Fibroblast of skin of back (primary cell): ENCODE data around the gene ZDHHC11B.
"Not testable (repeated sequence)": the region's sequence is repeated elsewhere in the genome, so short reads cannot be mapped to it uniquely, and the experiment has no call there.

Source experiments
- DNase-seq: peaks from one replicate; pipeline ENCODE4 v3.0.0-alpha.2; 2013

The ZDHHC11B gene

DNA sequence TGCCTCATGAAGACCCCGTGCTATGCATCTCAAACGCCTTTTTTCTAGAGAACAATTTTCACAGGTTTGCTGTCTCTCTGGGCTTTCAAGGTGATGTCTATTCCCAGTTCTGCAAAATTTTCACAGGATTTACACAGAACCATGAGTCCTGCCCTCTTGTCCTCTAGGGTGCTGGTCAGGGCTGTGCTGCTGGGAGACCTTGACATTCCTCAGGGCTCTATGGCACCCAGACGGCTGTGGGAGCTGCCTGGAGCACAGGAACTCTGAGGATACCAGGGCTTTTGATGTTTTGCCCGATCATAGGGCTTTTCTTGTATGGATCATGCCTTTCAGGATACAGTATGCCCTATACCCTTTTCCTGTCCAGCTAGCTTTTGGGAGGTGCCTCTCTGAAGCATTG lies 68.9 kb downstream of the ZDHHC11B start:
- not testable (repeated sequence) for DNase-seq

DNA sequence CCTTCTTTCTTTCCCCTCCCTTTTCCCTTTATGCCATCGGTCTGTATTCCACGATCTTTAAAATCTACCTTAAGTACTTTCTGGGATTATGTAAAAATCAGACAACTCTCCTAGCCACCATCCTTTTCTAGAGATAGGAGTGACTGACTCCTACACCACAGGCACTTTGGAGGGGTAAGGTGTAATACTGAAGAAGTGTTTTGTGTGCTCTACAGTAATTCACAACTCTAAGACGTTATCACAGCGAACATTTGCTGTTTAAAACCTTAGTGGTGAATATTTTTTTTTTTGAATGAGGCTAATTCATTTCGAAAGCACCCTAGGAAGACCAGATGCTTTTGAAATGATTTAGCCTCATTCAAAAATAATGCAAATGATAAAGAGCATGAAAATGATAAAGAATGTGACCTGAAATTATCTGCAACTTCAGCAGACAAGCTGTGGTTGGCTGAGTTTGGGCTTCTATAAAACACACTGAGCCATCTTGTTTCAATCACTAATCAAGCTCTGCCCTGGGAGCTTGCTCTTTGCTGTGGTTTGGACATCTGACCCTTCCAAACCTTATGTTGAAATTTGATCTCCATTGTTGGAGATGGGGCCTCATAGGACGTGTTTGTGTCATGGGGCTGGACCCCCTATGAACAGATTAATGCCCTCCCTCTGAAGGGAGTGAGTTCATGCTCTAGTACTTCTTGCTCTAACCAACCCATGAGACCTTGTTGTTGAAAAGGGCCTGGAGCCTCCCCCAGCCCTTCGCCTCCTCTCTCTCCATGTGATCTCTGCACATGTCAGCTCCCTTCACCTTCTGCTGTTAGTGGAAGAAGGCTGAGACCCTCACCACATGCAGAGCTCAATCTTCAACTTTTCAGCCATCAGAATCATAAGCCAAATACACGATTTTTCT lies 70.1 kb downstream of the ZDHHC11B start:
- not testable (repeated sequence) for DNase-seq

DNA sequence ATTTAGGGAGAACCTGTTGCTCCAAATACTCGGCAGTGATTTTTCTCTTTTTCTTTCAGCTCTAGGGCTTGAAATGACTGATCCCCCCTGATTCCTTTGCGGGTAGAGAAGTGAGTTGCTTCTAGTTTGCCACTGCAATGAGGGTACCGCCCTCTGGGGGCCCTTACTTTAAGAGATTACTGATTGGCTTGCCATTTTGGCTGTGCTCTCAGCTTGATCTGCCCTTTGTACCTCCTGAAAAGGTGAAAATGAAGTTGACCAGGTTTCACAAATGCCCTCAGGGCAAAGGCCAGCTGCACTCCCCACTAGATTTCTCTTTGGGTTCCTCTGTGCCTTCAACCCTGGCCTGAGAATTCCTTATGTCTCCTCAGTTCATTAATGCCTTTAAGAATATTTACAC lies 70.8 kb downstream of the ZDHHC11B start:
- not testable (repeated sequence) for DNase-seq

DNA sequence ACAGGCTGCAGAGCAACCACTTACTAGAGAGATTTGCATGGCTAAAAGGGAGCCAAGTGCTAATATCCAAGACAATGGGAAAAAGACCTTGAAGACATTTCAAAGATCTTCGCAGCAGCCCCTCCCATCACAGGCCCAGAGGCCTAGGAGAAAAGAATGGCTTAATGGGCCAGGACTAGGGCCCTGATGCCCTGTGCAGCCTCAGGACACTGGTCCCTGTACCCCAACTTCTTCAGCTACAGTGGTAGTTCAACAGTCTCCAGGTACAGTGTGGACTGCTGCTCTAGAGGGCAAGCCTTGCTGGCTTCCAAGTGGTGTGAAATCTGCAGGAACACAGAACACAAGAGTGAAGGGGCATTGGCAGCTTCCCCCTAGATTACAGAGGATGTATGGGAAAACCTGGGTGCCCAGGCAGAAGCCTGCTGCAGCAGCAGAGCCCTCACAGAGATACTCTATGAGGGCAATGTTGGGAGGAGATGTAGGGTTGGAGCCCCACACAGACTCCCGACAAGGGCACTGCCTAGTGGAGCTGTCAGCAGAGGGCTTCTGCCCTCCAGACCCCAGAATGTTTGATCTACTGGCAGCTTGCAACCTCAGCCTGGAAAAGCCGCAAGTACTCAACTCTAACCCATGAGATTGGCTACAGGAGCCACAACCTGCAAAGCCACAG lies 75.5 kb downstream of the ZDHHC11B start:
- not testable (repeated sequence) for DNase-seq

DNA sequence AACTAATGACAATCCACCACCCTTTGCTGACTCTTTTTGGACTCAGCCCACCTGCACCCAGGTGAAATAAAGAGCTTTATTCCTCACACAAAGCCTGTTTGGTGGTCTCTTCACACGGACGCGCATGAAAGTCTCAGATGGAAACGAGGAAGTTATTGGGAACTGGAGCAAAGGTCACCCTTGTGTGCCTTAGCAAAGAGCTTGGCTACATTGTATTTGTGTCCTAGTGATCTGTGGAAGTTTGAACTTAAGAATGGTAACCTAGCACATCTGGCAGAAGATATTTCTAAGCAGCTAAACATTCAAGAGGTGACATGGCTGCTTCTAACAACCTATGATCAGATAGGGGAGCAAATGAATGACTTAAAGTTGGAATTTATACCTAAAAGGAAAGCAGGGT lies 76.2 kb downstream of the ZDHHC11B start:
- DNase-seq = not testable (repeated sequence)

DNA sequence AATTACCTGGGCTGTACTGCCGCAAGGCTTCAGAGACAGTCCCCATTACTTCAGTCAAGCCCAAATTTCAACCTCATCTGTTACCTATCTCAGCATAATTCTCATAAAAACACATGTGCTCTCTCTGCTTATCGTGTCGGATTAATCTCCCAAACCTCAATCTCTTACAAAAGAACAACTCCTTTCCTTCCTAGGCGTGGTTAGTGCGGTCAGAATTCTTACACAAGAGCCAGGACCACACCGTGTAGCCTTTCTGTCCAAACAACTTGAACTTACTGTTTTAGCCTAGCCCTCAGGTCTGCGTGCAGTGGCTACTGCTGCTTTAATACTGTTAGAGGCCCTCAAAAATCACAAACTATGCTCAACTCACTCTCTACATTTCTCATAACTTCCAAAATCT lies 78.4 kb downstream of the ZDHHC11B start:
- DNase-seq = not testable (repeated sequence)

DNA sequence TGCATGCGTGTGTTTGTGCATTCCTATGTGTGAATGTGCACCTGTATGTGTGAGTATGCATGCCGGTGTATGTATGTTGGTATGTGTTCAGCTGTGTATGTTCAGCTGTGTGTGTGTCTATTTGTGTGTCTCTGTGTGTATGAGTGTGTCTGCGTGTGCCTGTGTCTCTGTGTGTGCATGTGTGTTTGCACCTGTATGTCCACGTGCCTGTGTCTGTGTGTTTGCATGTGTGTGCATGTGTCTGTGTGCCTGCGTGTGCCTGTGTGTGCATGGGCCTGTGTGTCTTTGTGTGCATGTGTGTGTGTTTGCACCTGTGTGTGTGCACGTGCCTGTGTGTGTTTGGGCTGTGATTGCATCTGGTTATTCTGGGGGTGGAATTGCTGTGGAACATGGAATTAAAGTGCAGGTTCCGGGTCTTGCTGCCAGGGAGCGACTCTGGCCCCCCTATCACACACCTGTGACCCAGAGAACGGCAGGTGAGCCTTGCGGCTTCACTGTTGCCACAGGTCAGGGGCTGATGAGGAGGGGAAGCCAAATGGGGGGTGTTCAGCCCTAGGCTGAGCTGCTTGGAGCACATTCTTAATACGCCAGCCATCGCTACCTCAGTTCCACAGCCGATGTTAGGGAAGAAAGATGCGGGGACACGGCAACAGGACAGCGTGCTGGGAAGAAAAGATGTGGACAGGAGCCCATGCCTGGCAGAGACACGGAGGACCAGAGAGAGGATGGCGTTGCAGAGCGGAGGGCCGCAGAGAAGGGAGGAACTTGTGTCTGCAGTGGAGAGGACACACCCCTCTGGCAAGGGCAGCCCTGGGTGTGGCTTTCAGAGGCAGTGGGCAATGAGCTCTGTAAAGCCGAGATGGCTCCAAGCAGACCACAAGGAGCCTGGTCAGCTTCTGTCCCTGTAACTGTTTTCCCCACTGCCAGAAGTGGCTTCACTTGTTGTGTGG lies 87.5 kb downstream of the ZDHHC11B start:
- not testable (repeated sequence) for DNase-seq

DNA sequence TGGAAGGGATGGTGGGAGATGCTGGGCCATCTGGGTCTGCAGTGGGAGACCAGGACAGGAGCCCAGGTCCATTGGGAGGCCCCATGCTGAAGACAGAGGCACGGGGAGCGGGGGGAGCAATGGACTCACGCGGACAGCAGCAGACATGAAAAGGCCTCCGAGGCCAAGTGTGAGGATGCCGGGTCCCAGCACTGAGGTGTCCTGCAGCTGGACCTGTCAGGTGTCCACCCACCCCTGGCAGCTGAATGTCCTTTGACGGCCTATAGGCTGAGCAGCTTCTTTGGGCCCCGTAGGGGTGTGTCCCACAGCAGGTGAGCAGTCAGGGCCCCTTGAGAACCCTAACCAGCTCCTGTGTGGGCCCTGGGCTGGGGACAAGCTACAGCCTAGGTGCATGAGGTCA lies 88.3 kb downstream of the ZDHHC11B start:
- DNase-seq = not testable (repeated sequence)

DNA sequence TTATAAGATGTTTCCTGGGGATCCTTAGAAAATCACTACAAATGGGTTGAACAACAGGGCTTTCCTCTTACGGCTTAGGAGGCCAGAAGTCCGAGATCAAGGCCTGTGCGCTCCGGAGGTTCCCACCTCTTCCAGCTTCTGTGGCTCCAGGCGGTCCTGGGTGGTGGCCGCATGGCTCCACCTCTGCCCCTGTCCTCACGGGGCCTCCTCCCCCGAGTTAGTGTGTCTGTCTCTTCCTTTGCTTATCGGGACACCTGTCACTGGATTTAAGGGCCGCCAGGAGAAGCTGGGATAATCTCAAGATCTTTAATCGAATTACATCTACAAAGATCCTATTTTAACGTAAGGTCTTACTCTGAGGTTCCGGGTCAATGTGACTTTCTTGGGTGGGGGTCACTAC lies 89.1 kb downstream of the ZDHHC11B start:
- not testable (repeated sequence) for DNase-seq

DNA sequence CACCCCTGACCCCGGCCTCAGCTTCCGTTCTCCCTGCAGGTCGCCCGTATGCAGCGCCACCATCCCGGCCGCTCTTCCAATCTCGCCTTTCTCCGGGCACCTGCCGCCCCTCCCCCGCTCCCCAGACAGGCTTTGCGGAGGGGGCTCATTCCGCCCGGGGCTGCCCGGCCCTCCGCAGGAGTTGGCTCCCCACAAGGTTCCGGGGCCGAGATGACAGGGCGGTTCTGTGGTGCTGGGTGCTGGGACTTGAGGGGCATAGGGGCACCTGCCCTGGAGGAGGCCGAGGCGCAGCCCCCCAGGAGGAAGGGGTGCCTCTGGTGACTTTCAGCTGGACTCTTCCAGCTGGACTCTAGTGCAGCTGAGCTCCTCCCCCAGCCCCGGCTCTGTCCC lies 90.5 kb downstream of the ZDHHC11B start:
- not testable (repeated sequence) for DNase-seq

DNA sequence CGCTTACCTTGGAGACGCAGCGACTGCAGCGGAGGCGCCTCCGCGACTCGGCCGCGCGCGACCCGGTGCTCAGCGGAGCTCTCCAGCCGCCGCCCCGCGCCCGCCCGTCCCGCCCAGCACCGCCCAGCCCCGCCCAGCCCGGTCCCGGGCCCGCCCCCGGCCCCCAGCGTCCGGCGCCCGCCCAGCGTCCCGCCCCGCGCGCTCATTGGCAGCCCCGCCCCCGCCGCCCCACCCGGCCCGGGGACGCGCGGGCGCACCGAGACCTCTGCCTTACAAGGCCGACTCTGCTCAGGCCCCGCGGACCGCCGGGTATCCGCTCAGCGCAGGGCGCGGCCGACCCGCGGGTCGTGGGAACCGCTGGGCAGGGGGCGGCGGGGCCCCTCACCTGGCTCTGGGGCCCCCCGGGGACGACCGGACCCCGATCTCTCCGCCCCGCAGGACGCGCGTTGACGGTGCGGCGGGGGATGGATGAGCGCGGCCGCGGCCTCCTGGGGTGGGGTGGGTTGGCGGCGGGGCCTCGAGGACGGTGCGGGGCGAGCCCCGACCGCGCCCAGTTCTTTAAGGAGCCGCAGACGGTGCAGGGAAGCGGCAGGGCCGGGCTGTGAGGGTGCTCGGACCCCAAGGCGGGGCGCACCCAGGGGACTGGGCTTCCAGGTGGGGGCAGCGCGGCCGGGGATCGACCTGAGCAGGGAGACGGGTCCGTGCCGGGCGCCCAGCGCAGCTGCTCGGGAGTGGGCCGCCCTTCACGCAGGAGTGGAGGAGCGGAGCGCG lies 91.1 kb downstream of the ZDHHC11B start, which contains the start of gene TPPP:
Gene TPPP (minus strand): TSS at position 82 of the 771 bp plus-strand sequence. CDS start 15,292 bp downstream, outside the sequence.
- DNase-seq = peak; percentile 62

DNA sequence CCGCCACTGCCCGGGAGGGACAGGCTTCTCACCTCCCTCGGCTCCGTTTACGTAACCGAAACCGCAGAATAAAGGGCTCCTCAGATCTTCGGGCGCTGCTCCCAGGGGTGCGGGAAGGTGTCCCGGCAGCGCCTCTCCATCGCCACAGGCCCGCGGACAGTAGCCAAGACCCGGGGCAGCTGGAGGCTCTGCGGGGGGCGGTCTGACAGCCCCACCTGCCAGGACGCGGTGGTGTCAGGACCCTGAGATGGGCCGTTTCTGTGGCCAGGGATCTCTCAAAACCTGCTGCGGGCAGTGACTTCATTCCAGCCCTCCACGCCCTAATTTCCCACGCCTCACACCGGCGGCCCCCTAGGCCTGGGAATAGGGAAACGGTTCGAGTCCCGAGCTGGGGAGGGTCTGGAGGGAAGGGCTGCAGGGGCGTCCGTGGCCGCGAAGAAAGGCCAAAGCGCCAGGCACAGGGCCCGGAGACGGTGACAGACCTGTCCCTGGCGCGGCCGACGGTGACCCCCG lies 91.9 kb downstream of the ZDHHC11B start:
- DNase-seq = not testable (repeated sequence)

DNA sequence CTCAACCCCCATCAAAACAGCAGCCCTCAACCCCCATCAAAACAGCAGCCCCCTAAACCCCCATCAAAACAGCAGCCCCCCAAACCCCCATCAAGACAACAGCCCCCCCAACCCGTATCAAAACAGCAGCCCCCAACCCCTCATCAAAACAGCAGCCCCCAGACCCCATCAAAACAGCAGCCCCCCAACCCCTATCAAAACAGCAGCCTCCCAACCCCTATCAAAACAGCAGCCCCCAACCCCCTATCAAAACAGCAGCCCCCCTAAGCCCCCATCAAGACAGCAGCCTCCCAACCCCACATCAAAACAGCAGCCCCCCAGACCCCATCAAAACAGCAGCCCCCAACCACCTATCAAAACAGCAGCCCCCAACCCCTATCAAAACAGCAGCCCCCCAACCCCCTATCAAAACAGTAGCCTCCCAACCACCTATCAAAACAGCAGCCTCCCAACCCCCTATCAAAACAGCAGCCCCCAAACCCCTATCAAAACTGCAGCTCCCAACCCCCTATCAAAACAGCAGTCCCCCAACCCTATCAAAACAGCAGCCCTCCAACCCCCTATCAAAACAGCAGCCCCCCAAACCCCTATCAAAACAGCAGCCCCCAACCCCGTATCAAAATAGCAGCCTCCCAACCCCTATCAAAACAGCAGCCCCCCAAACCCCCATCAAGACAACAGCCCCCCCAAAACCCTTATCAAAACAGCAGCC lies 92.6 kb downstream of the ZDHHC11B start:
- no peak for DNase-seq

DNA sequence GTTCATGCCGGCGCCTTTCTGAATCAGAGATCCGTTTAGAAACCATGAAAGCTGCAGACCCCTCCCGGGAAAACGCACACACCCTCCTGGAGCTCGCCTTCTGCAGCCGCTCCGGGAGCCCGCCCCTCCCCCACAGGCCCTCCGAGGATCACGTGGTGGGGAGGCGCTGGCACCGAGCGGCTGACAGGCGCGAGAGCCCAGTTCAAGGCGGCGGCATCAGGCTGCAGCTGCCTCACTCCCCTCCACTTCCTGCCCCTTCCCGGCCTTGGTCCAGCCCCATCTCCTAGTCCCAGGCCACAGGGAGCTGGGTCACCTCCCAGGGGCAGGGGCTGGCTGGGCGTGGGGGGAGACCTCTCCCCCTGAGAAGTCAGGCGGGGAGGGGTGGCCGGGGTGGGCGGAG lies 93.5 kb downstream of the ZDHHC11B start:
- DNase-seq = not testable (repeated sequence)

DNA sequence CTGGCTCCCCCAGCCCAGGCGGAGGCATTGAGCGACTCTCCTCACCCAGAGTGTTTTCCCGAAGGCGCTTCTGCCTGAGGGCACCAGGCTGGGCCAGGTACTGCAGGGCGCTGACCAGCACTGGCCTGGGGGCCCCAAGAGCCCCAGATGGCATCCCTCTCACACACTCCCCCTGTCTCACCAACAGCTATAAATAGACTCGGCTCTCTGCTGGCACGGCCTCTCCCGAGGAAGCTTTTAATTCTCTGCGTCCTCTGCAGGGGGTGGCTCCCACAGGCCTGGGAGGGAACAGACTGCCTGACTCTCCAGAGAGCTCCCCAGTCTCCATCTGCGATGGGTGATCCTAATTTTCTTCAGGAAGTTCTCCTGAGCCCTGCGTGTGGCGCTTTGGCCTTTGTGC lies 94.2 kb downstream of the ZDHHC11B start:
- DNase-seq = not testable (repeated sequence)

DNA sequence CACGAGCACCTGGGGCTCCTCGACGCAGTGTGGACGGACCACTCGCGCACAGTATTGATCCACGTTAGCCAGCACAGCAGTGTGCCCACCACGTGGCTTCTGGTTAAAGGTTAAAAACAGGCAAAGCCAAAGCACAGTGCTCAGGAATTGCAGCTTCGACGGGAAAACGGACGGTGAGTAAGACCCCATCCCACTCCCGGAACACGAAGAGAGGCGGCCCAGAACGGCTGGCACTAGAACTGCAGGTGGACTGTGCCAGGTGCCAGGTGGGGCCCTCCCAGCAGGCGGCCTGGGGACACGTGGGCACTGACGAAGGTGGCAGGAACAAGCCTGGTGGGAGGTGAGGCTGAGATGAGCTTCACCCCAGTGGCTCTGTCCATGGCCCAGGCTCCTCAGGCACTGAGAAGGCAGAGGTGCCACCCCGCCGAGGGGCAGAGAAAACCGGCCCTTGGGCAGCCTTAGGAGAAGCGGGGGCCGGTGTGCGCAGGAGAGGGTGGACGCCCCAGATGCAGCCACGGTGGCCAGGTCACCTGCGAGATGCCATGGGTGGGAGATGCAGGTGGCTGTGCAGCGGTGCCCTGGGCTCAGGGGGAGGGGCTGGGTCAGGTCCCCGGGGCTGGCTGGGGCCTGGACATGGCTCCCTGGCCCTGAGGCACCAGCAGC lies 96.0 kb downstream of the ZDHHC11B start:
- DNase-seq = not testable (repeated sequence)

DNA sequence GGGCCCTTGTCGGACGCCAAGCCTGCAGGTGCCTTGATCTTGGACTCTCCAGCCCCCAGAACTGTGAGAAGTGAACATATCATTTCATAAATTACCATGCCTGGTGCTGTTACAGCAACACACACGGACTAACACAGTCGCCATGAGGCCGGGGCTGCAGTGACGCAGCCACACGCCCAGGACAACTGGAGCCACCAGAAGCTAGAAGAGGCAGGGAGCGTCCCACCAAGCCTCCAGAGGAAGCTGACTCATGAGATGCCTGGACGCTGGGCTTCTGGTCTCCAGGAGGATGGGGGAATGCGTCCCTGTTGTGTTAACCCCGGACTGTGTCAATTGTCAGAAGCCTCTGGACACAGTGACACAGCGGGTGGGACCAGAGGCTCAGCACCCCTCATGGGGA lies 97.6 kb downstream of the ZDHHC11B start:
- not testable (repeated sequence) for DNase-seq

DNA sequence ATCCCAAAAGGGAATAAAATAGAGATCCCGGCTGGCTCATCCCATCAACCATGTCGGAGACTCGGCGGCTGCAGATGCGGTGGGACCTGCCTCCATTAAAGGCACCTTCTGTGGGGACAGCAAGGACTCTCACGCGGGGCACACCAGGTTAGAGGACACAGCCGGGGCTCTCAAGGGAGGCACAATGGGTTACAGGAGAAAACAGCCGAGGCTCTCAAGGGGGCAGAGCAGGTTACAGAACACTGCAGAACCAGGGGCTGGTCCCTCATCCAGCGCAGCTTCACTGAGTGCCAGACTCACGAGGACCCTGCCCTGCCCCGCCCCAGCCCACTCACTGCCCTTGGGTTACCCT lies 98.4 kb downstream of the ZDHHC11B start:
- not testable (repeated sequence) for DNase-seq

DNA sequence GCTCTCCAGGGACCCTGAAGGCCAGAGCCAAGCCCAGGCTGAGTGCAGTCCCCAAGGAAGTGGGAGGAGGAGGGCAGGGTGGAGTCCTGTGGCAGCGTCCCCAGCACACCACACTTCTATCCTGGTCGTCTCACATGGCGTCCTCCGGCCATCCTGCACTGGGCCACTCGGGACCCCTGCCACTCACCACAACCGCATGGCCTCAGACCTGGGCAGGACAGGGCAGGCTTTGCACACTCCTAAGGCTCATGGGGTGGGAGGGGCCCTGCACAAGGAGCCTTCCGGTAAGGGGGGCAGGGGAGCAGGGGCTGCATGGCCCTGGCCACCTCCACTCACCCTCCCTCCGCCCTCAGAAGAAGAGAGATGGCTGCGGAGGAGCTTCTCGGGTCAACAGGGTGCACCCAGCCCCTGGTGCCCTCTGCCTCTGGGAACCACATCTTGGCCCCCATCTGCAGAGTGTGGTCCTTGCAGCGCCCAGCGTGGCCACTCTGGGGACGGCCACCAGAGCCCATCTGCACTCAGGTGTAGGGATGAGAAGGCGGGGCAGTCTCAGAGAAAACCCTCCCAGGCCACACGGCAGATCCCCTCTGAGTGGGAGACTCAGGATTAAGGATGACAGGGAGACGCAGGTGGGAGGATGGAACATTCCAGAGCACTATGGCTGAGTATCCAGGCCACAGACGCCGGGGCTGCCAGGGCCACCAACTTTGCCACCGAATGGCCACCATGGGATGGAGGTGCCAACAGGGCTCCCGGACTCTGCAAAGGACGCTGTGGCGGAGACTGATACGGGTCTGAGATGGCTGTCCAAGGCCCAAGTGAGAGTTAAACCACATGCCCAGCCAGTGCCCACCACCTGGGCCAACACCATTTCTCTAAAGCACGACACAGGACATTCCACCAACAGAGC lies 99.0 kb downstream of the ZDHHC11B start:
- no peak for DNase-seq
